IPS-NIHi11 (cell line): ENCODE measurements around the gene PLEKHG5.

Experiments used
- DNase-seq: peaks from one replicate; pipeline ENCODE4 v3.0.0; 2012; ENCODE audit warnings: mixed read lengths, low spot score

PLEKHG5 gene

DNA sequence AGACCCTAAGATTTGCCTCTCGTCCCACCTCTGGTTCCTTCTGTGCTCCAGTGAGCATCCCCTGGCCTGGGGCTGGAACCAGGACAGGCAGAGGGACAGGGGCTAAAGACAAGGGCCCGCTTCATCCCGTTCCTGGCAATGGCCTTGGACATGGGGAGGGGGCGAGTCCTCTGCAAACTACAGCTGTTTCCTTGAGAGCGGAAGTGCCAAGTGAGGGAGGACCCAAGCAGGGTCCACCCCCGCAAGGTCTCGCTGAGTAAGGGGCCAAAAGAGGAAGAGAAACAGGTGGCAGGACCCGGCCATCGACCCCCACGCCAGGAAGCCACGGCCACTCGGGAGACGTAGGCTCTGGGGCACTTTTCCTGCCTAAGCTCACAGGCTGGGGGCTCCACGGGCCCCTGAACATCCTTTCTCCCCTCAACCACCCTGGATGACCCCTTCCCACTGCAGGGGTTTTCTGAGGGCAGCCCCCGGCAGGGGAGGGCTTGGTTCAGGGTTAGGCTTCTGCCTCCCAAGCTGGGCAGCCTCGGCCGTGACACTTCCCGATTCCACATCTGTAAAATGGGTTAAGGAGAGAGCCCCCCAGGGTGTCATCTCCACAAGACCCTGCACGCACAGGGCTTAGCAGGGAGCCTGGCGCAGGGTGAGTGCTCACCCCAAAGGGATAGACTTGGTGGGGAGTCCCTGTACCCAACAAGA, 17.9 kb upstream of the PLEKHG5 start:
- DNase-seq = no peak

DNA sequence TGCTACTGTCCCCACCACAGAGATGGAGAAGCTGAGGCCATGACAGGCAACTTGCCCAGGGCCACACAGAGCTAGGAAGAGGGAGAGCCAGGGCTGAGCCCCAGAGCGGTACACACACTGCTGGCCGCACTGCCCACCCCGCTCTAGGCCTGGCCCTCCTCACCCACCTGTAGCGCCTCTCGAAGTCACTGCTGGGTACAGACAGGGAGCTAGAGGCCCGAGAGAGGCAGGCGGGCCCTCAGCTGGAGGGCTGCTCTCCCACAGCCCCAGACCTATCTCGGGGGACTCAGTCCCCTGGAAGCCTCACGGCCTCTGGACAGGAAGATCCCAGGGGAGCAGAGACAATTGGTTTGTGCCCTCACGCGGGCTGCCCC, 17.3 kb upstream of the PLEKHG5 start:
- no peak for DNase-seq

GRCh38 chr1:6508154-6508815, 16.8 kb upstream of the PLEKHG5 start:
- no peak for DNase-seq

DNA sequence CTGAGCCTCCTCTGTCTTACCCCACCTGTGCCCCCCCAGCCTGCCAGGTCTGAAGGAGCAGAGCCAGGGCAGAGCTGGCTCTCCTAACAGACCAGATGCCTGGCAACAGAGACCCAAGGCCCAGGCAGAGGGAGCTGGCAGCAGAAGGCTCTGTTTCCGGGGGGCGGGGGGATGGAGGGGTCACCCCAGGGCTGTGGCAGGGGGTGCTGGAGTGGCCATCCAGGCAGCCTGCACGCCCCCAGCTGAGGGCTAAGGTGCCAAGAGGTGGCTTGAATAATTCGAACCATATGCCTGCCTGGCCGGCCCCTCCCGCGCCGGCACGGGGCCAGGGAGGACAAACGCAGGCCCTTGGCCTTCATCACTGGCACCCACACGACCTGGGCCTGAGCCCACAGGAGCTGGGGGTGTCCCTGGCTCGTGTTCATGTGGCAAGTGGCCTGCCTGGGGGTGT, 16.0 kb upstream of the PLEKHG5 start:
- no peak for DNase-seq

- no peak for DNase-seq
Observed at GRCh38 chr1:6507037-6507428, 15.6 kb upstream of the PLEKHG5 start.

- DNase-seq = peak; percentile 7
Observed at GRCh38 chr1:6506210-6507036, 15.0 kb upstream of the PLEKHG5 start.

DNA sequence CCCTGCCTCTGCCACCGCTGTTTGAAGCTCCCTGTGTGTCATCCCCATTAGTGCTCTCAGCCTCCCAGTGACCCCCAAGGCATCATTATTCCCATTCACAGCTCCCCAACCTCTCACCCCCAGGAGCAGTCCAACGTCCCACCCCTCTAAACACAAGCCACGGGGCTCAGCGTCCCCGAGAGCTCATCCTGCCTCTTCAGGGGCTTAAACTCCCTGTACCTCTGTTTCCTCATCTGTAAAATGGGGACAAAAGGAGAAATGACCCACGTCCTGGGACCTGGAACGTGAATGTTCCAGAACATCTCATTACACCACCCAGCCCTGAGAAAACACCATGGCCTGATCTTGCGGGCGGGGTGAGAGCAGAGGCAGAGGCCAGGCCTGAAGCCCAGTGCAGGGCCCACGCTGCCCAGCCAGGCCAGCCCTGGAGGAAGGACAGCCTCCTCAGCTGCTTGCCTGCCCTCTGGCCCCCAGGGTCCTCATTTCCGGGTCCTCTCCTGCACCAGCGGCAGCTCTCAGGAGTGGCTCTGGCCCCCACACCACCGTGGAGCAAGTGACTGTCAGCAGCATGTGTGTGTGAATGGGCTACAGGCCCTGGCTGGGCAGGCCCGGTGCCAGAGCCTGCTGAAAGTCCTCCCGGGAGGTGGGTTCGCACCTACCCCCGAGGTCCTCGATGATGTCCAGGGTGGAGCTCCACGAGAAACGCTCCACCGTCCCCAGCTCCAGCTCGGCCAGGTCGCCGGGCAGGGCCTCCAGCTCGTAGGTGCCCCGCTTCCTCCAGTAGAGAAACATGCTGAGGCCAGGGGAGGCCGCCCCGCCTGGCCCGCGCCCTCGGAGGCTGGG, 14.1 kb upstream of the PLEKHG5 start:
- DNase-seq = peak; percentile 21

DNA sequence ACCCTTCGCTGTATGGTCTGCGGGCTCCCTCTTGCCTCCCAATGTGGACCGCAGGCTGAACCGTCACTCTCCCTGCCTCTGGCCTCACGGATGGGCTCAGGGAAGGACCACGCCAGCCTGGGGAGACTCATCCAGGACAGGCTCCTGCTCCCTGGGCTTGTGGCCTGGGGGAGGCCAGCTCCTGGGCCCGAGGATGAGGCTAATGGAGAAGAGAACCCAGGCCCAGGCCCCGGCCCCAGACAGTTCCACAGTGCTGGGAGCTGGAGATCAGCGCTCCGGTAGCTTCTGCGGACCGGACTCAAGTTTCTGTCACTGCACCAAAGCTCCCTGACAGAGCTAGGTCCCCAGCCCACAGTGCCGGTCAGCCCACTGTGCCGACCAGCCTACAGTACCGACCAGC, 13.4 kb upstream of the PLEKHG5 start:
- DNase-seq = no peak

DNA sequence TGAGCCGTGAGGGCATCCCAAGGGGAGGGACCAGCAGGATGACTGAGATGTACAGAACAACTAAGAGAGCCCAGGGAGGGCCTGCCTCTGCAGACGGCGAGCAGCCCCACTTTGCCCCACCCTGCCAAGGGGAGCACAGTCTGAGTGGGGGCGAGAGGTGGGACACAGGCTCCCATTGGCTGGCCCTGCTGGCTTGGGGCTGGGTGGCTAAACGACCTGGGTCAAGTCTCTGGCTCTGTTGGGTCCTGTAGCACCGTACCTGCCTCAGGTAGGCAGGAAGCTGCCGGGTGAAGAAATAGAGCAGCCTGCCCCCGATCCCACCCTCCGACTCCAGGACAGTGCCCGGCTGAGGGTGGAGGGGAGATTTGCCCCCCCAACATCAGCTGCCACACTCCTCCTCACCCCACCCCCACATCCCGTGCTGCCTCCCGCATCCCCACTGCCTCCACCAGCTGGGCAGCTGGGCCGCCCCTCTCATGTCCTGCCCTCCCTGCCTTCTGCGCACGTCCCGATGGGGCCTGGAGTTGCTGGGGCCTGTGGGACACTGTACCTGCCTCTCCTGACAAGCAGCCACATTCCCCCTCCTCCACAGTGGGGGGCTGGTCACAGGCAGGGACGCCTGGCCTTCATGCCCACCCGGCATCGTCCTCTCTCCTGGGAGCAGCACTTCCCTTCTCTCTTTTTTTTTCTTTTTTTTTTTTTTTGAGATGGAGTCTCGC, 12.6 kb upstream of the PLEKHG5 start:
- DNase-seq = peak; percentile 17

DNA sequence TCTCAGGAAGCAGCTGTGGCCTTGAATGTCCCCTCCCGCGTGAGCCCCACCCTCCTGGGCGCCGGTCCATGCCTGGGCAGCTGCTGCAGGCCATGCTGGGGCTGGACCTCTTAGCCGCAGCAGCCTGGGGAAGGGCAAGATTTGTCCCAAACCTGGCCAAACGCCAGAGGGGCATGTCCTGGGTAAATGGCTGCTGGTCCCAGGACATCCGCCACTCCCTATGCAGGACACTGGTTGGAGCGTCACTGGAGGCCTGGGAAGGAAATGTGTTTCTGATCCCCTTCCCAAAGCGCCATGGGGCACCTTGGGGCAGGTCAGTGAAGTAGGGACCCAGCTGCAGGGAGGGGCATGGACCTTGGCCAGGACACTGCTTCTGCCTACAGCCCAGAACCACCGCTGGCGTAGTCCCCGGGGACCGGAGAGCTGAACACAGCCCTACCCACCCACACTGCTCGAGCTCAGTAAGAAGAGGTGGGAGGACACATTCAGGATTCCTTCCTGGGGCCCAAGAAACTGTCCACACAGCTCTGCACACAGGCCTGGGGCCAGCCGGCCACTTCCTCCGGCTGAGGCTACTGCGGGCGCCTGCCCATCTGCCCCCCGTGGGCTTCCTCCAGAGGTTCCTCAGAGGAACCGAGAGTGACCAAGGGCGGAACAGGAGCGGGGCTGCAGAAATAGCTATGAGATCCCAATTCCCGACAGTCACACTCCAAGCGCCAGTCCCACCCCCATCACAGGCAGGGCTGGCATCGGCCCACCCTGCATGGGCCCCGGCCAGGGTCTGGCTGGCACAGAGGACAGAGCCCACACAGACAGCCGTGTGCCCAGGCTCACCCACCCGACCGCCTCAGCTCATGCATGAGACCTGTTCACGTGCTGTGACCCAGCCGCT, 10.8 kb upstream of the PLEKHG5 start:
- peak; percentile 20 for DNase-seq

DNA sequence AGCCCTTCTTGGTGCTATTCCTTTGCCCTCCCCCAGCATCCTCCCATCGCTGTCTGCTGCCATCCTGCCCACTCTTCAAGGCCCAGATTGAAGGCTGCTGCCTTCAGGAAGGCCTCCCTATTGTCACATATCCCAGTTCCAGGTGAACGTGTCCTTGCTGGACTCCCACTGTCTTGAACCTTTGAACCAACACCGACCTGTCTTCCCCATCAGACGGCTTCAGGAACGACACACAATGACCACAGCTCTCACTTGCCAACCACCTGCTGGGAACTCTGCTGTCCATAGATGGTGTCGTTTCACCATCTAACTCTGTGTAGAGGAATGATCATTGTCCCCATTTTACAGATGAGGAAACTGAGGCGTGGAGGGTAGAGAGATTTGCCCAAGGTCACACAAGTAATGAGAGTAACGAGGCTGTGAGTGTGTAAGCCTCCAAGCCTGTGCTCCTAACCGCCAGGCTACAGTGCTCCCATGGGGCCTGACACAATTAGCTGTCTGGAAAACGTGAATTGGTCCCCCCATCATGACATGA, 9.9 kb upstream of the PLEKHG5 start:
- DNase-seq = no peak

DNA sequence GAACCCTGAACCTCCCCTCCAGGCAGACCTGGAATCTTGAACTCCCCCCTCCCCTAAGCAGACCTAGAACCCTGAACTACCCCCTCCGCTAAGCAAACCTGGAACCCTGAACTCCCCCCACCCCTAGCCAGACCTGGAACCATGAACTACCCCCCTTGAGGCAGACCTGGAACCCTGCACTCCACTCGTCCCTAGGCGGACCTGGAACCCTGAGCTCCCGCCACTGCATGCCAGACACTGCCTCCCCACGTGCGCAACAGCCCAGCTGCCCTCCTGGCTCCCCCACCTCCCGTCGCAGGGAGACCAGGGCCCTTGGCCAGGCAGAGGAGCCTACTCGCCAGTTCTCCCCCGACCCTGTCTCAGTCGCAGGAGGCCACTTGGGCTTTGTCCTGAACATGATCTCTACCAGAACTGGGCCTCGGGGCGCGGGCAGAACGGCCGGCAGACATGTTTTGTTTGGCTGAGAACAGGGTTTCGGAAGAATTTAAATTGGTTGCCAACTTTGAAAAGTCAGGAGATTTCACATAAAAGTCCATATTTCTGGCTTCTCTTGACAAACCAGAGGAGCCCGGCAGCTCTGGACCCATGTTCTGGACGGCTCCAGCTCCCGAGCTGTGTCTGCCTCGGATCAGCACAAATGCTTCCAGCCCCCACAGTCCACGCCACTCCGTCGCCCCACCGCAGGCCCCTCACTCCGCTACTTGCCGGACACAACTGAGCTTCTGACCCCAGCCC, 9.2 kb upstream of the PLEKHG5 start:
- peak; percentile 26 for DNase-seq

GRCh38 chr1:6499296-6499695, 7.8 kb upstream of the PLEKHG5 start:
- DNase-seq = no peak

DNA sequence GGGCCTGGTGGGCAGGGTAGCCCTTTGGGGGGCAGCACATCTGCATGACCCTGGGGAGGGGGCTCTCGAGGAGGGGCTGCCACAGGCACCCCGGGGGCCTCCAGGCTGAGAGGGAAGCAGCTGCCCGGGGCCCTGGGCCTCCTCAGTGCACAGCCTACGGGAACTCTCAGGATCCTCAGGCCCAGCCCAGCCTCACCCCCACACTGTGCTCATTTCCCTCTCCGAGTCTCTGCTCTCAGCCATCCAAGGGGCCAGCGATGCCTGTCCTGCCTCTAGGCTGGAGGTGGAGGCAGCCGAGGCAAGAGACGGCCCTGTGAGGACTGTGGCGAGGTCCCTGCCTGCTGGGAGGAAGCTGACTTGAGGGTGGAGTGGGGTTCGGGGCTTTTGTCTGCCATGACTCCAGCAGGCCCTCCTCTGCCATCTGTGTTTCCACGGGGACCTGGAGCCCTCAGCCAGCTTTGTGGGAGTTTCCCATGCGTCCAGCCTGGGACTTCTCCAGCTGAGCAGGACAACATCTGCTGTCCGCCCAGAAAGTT, 7.2 kb upstream of the PLEKHG5 start:
- DNase-seq = no peak

GRCh38 chr1:6497867-6498575, 6.6 kb upstream of the PLEKHG5 start:
- no peak for DNase-seq

DNA sequence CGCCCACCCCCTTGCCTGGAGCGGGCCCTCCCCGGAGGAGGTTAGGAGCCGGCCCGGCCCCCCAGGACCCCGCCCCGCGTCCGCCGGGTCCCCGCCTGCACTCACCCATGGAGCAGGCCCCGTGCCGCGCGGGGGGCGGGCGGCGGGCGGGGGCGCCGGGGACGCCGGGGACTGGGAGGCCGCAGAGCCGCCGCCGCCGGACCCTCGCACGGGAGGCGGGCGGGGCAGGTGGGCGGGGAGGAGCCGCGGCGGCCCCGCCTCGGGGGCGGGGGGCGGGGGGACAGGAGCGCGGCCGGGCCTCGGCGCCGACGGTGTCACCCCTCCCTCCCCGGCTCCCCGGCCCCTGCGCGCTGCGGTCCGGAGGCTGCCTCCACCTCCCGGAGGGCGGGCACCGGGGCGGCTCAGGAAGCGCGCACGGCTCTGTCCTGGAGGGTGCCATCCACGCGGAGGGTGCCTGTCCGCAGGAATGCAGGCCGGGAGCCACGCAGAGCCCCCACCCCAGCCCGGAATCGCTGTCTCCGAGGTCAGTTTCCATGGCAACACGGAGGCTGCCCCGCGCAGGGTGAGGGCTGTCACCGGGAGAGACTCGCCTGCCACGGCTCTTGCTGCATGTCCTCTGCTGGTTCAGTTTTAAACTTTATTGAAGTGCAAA, 5.9 kb upstream of the PLEKHG5 start:
- peak; percentile 97 for DNase-seq

GRCh38 chr1:6496890-6497214, 5.4 kb upstream of the PLEKHG5 start:
- no peak for DNase-seq

GRCh38 chr1:6496365-6496721, 4.9 kb upstream of the PLEKHG5 start:
- DNase-seq = no peak
